GM19395 (cell line): ENCODE data around the gene GOLM1.

Experiments
- ATAC-seq: cut with Tn5 transposase; IDR thresholded peaks from one replicate; pipeline ENCODE4 v1.9.1; 2021; ENCODE audit warnings: mild to moderate bottlenecking, moderate library complexity; ENCODE audit not compliant: unreplicated experiment

Gene GOLM1

DNA sequence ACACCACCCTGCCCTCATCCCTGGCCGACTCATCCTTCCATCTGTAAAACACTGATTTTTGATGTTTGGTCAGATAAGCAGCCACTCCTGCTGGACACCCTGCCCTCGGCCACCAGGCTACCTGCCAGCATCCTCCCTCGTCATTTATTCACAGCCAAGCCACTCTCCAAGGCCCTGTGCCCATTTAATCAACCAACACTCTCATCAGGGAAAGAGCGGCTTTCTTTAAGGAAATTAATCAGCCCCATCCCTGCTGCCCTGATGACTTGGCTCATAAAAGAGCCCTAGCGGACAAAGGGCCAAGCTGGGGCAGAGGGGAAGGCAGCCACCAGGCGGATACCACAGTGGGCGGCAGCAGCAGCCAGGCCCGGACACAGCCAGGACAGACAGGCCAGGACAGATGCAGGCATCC lies 52.4 kb downstream of the GOLM1 start:
- ATAC-seq: no peak

DNA sequence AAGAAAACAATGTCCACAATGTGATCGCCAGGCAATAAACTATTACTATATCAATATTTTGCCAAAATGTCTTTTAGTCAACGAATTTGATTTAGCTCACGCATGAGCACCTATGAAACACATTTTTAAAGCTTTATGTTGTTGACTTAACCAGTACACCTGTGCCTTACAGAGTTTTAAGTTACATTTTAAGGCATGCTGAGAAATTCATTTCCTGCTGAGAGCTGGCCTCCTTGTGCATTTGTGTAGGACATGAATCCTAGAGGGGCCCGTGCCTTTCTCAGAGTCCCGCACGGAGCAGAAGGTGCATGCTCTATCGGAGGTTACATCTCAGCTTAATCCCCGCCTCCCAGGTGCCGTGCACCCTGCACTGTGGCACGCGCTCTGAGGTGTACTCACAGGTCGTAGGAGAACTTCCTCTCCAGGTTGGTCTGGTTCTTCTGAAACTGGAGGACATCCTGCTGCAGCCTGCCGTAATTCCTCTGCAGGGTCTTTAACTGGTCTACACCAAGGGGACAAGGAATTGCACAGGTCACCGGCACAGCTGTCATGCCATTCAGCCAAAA lies 53.2 kb downstream of the GOLM1 start:
- no peak for ATAC-seq

DNA sequence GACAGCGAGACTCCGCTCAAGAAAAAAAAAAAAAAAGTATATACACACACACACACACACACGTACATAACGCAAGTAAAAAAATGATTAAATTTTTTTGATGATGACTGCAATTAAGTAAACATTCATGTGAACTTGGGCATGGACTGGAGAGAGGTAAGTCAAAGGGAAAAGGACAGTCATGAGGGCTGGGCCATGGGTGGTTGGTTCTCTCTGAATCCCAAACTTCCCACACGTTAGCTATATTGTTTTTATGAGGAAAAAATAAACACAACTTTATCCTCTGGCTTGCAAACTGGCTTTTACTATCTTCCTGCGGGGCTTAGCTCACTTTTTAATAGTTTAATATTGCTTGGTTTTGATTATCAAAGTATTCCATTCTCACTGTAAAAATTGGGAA lies 53.7 kb downstream of the GOLM1 start:
- no peak for ATAC-seq

DNA sequence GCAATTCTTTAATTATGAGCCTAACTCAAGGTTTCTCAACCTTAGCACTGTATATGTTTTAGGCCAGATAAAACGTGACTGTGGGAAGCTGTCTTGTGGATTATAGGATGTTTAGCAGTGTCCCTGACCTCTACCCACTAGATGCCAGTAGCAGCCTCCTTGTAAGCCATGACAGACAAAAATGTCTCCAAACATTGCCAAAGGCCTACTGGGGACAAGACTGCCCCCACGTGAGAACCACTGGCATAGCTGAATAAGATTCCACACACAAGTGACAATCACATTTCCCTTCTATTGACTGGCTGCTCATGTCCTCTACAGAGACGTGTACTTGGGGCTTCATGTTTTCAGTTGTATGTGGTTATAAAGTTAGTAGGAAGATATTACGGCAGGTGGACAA lies 55.4 kb downstream of the GOLM1 start:
- no peak for ATAC-seq

DNA sequence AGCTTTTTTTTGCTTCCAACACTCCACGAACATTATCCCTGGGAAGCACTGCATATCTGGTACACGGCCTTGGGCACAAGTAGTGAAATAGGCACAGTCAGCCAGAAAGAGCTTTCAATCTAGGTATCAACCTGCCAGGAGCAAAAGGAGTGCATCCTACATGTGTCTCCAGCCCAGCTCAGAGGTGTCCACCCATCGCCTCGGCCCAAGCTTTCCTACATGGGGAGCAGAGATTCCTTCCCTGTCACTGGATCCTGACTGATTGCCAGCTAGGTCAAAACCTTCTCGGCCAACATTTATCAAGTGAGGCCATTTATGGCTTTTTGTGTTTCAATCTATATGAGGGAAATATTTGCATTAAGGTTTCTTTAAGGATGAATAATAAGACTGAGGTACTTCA lies 55.8 kb downstream of the GOLM1 start:
- ATAC-seq: no peak

DNA sequence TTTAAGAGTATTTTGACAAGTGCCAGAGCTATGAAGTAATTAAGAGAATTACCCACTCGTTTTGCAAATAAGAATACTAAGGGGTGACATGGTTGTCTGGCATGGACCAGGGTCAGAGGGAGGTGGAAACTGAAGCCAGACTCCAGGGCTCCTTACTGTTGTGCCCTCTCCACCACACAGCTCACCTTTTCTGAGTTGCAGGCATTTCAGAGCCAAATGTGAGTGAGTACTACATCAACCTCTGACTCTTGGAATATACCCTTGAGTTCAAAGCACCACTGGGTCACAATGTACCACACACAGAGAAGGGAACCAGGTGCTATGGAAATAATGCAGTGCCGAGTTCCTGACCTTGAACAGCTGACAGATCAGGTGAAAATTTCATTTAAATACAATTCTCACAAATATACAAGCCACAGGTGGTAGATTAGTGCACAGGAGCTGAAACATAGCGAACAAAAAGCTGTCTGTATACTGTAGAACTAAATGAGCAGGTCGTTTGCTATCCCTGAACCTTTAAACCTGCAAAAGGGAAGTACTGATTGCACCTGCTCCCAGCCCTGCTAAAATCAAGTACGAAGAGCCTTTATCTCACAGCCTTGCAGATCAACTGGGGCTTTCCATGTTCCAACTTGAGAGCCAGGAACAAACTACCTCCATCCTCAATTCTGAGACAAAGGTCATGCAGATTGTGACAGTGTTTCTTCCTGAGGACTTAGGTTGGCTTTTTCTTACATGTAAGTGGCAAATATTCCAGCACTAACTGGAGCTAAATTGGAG lies 57.0 kb downstream of the GOLM1 start:
- no peak for ATAC-seq

DNA sequence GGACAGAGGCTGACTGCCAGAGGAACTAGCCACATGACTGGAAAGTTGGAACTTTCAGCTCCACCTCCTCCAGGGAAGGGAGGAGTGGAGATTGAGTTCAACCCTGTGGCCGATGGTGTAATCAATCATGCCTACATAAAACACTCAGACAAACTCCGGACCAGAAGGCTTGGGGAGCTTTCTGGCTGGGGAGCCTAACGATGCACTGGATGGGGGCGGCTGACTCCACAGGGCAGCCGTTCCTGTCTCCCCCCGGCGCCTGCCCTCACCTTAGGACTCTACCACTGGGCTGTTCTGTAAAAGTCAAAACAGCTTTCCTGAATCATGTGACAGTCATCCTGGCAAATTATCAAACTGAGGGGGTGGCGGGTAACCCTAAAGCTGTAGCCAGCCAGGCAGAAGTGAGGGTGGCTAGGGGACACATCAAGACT lies 58.0 kb downstream of the GOLM1 start:
- no peak for ATAC-seq

DNA sequence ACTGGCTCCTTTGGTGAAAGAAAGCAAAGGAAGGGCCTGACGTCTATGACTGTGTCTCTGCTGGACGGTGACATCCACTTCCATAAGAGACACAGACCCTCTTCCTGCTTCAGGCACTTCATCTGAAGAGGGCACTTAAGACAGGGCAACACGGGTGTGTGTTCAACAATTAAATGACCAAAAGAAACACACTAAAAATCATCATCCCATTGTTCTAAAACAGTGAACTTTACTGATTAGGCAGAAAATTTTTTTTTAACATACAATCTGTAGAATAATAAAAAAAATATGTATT lies 58.5 kb downstream of the GOLM1 start:
- ATAC-seq: no peak

DNA sequence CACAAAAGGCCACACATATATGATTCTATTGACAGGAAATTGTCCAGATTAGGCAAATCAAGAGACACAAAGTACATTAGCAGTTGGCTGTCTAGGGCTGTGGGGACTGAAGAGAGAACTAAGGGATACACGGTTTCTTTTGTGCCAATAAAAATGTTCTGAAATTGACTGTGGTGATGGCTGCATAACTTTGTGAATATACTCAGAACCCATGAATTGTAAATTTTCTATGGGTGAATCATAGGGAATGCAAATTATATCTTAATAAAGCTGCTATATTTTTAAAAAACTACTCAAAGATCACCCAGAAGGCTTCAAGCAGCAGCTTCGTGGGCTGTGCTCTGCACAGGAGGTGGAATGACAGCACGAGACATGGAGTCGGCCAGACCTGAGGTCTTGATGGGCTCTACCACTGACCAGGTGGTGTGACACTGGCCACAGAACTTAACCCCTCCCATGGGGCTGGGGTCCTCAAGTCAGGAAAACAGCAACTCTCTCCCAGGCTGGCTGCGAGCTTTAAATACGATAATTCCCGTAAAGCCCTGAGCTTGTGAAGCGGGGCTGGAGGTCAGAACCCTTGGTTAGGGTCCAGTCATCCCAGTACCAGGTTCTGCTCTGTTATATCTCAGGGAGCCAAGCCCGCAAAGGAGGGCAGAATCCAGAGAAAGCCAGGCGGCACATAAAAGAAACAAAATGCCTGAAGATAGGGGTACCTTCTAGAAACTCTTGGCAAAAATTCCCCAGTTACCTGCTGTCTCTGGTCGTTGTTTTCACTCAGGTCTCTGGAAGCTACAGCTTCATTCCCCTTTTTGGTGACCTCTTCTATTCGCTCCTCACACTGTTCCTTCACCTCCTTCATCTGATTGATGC lies 59.1 kb downstream of the GOLM1 start:
- no peak for ATAC-seq

DNA sequence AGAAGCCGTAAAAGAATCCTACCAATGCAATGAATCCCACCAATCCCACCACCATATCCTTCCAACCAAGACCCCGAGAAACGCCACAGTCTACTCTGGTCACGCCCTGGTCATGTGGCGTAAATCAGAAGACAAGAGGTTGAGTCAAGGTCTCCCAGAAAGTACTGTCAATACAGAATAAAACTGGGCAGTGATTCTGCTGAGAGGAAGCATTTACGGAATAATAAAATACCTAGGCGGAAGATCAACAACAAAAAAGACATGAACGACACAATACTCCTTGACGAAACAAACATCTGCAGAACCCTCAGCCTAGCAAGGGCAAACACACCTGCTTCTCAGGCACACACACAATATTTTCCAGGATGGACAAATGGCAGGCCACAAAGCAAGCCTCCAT lies 62.8 kb downstream of the GOLM1 start:
- ATAC-seq: no peak

DNA sequence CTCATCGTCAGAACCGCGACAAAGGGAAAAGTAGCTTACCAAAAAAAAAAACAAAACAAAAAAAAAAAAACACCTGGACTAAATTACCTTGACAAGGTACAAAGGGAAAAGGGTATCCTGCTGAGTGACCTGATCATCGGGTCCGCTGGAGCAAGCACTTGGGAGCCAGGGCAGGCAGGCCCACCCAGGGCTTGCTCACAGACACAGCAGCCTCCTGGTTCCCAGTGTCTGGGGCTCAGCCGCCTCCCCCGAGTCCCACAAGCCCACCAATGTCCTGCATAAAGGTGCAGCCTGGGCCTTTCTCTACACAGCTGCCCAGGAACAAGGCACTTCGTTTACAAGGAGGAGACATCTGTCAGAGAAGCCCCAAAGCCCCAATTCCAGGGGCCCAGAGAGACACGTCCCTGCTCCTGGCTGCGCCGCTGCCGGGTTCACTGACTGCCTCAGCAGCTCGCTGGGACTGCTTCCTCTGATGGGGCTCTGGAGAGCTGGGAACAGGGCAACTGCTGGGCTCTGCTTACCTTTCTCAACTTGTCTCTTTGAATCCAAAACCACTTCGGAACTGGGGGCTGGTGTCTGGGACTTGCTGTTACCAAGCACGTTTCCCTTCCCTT lies 63.4 kb downstream of the GOLM1 start:
- ATAC-seq: no peak

DNA sequence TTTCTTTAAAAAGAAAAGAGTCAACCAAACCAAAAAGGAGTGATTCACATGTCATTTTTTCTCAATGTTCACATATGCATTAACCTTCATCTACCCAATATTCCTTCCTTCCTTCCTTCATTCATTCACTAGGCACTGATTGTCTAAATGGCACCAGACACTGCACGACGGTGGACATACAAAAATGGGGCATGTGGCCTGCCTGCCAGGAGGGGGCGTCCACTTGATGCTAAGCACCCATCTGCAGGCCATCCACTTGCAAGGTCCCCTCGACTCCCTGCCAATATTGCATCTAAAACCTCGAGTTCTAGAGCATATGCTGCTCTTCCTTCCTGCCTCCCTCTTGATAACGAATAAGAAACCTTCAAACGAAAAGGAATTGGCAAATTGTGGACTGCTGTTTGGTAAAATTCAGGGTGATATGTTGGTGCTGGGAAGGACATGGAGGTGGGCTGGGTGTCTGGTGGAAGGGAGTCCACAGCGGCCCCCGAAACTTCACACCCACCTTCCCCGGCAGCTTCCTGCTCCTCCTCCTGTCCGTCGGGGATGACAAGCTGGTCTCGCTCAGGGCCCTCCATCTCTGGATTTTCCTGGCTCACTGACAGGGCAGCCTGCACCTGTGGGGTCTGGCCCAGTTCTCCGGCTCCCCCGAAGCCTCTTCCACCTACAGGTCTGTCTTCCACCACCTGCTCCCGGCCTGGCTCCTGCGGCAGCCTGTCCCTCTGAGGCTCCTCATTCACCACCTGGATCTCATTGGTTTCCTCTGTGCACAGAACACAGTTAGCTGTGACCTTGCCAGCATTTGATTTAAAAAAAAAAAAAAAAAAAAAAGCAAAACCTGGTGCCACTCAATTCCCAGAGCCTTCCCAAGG lies 64.3 kb downstream of the GOLM1 start:
- no peak for ATAC-seq

DNA sequence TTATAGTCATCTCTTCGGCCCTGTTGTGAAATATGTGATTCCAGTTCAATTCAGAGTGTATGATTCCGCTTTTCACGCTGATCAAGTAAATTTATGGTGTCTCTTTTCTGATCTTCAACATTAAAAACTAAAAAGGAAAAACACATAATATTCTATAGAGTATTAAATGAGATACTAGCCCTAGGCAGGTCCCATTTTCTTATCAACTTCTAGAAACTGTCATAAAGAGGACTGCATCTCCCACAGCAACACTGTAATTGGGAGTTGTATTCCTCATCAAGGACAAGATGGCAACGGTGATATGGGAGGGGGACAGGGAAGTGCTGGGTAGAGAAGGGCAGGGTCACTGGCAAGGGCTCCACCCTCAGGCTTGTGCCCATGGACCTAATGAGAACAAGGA lies 71.6 kb downstream of the GOLM1 start:
- no peak for ATAC-seq

DNA sequence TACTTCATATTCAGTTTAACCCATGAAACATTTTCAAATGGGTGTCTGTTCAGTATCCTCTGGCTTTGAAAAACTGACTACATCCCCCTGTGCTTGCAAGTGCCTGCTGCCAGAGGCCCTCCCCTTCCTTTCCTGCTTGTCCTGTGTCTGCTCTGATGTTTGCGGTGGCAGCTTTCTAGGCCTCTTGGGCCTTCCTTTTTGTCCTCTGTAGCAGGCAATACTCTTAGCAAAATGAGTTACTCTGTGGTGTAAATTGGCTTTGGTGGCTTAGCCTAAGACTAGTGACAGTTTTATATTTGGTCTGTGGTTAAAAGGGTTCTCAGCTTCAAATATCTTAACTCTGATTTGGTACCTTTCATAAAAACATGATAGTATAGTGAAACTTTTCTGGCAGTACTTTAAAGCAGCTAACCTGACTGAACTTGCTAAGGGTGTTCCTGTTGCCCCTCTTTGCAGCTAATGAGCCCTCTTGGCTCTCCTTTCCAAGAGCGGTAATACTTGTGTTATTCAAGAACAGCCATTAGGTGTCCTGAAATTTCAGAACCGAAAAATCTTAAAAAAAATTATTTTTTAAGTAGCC lies 76.6 kb downstream of the GOLM1 start:
- ATAC-seq: no peak

DNA sequence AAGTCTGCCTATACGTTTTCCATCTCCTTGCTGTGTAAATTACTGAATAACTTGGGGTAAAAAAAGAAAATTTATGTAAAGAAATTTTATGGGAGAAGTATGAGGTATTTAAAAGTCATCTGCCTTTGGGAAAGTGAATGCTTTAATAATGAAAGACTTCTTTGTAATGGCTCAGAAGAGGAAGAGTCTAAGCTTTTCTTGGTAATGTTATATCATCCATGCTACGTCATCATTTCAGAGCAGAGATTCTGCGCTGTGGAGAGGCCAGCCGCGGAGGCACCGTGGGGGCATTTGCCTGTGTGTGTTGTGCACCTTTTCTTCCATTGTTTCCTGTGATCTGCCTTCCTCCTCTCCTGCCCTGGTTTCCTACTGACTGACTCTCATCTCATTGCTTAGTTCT lies 78.2 kb downstream of the GOLM1 start:
- ATAC-seq: no peak

DNA sequence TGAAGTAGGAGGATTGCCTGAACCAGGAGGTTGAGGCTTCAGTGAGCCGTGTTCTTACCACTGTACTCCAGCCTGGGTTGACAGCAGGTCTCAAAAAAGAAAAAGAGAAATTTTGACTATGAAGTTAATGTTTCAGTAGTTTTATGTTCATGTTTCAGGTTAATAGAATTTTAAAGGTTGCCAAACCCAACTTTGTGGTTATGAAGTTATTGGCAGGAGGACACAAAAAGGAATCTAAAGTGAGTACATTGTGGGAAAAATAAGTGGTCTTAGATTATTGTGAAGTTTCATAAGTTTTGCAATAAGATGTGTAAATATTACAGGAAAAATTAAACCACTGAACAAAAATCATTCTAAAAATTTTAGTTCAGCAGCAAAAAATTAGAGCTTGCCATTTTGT lies 78.6 kb downstream of the GOLM1 start:
- no peak for ATAC-seq

DNA sequence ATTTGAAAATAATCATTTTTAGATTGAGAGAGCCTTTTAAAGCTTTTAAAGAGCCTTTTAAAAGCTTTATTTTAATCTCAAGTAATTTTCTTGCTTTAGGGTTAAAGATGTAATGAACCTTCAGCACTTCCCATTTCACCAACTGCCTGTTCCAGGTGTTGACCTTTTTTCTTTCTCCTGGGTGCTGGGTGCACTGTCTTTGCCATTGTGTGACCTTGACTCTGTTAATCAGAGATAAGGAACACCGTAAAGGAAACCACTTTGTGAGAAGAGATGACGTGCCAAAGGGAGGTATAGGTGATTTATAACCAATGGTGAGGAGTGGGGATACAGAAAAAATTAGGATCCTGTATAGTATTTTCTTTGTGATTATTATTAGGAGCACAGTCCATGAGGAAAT lies 90.2 kb downstream of the GOLM1 start:
- ATAC-seq: no peak

DNA sequence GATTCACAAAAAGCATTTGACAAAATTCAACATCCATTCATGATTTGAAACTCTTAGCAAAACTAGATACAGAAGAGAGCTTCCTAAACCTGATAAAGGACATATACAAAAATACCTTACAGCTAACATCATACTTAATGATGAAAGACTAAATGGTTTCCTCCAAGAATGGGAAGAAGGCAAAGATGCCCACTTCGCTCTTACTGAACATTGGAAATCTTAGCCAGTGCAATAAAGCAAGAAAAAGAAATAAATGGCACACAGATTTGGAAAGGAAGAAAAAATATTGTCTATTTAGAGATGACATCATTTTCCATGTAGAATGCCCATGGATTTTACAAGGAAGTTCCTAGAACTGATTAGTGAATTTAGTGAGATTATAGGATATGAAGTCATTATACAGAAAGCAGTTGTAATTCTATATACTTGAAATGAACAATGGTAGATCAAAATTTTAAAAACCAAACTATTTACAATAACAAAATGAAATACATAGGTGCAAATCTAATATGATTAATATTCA lies 94.0 kb downstream of the GOLM1 start:
- ATAC-seq: no peak

DNA sequence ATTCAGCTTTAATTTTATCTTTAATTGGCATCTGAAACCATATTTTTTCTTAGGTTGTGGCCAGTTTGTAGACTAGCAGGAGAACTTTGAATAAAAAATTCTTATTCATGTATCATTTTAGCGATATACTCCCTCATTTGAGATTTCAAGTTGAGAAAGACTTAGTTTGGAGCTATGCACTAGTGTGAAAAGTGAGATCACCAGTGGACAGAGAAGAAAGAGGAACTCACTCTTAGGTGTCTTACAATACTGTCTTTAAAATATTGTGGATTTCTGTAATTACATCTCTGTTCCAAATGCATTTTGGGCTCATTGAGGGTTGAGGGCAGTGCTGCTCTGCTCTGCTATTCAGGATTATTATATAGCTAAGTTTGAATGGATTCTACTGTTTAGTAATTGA lies 103.8 kb downstream of the GOLM1 start:
- ATAC-seq: no peak

DNA sequence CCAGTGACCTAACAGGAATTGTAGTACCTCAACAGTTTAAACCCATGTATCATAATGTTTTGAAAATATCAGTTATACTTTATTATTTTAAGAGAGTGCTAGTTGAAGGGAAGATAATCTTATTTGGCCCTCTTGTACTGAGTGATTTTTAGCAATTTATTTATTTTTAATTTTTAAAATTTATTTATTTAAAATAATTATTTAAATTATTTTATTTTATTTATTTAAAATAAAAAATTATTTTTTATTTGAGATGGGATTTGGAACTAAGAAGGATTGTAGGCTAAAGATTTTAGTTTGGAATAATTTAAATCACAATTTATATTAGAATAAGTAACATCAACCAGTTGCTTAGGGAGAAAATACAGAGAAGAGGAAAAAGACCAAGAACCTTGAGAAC lies 104.3 kb downstream of the GOLM1 start:
- no peak for ATAC-seq
